CD1c-positive myeloid dendritic cell (primary cell): Measurements from ENCODE around the gene MAGI1.
"Not testable (repeated sequence)": the region's sequence is repeated elsewhere in the genome, so short reads cannot be mapped to it uniquely, and the experiment has no call there.

Experiments used
- DNase-seq: peaks from one replicate; pipeline ENCODE4 v3.0.0-alpha.2; 2016; ENCODE audit errors: extremely low spot score

The MAGI1 gene

GRCh38 chr3:65907232-65908130, 131.2 kb downstream of the MAGI1 start:
- DNase-seq: no peak

GRCh38 chr3:65905771-65906170, 132.9 kb downstream of the MAGI1 start:
- no peak for DNase-seq

- no peak for DNase-seq
These were observed 134.7 kb downstream of the MAGI1 start for GRCh38 chr3:65904016-65904415.

- no peak for DNase-seq
These were observed 136.4 kb downstream of the MAGI1 start for GRCh38 chr3:65902304-65902793.

GRCh38 chr3:65901226-65901625, 137.5 kb downstream of the MAGI1 start:
- no peak for DNase-seq

- DNase-seq: no peak
These were observed 139.5 kb downstream of the MAGI1 start for GRCh38 chr3:65899226-65899625.

- DNase-seq: no peak
These were observed 141.0 kb downstream of the MAGI1 start for GRCh38 chr3:65897766-65898165.

GRCh38 chr3:65896321-65896720, 142.4 kb downstream of the MAGI1 start:
- no peak for DNase-seq

- no peak for DNase-seq
These were observed 143.9 kb downstream of the MAGI1 start for GRCh38 chr3:65894679-65895453.

GRCh38 chr3:65894126-65894525, 144.6 kb downstream of the MAGI1 start:
- no peak for DNase-seq

GRCh38 chr3:65893631-65894030, 145.1 kb downstream of the MAGI1 start:
- DNase-seq: no peak

GRCh38 chr3:65891477-65891876, 147.2 kb downstream of the MAGI1 start:
- DNase-seq: not testable (repeated sequence)

- DNase-seq: no peak
These were observed 148.4 kb downstream of the MAGI1 start for GRCh38 chr3:65890328-65890727.

GRCh38 chr3:65889707-65890099, 149.0 kb downstream of the MAGI1 start:
- DNase-seq: no peak

- DNase-seq: no peak
These were observed 149.6 kb downstream of the MAGI1 start for GRCh38 chr3:65888980-65889706.

- DNase-seq: no peak
These were observed 150.5 kb downstream of the MAGI1 start for GRCh38 chr3:65888196-65888595.

- no peak for DNase-seq
These were observed 152.3 kb downstream of the MAGI1 start for GRCh38 chr3:65886391-65886790.

GRCh38 chr3:65884071-65884470, 154.6 kb downstream of the MAGI1 start:
- DNase-seq: no peak

- no peak for DNase-seq
These were observed 155.1 kb downstream of the MAGI1 start for GRCh38 chr3:65883613-65884012.

GRCh38 chr3:65880350-65880749, 158.4 kb downstream of the MAGI1 start:
- DNase-seq: no peak

- no peak for DNase-seq
These were observed 159.3 kb downstream of the MAGI1 start for GRCh38 chr3:65879372-65879771.

- DNase-seq: no peak
These were observed 159.9 kb downstream of the MAGI1 start for GRCh38 chr3:65878831-65879230.
